Fibroblast of mammary gland (primary cell): ENCODE results near the gene GPR137.

Source experiments
- DNase-seq: peaks from one replicate; pipeline ENCODE4 v3.0.0-alpha.2; 2010; ENCODE audit warnings: low read depth
- H3K4me3 ChIP-seq: 2 replicates; pipeline ENCODE4 v1.5.1; 2011; ENCODE audit warnings: low read depth, mild to moderate bottlenecking, low read length, moderate library complexity; ENCODE audit not compliant: control insufficient read depth
- CTCF ChIP-seq: conservative IDR thresholded peaks from 2 replicates; pipeline ENCODE4 v1.5.1; 2011; ENCODE audit warnings: low read depth, low read length, inconsistent platforms; ENCODE audit not compliant: control insufficient read depth, insufficient read depth

Gene GPR137

DNA sequence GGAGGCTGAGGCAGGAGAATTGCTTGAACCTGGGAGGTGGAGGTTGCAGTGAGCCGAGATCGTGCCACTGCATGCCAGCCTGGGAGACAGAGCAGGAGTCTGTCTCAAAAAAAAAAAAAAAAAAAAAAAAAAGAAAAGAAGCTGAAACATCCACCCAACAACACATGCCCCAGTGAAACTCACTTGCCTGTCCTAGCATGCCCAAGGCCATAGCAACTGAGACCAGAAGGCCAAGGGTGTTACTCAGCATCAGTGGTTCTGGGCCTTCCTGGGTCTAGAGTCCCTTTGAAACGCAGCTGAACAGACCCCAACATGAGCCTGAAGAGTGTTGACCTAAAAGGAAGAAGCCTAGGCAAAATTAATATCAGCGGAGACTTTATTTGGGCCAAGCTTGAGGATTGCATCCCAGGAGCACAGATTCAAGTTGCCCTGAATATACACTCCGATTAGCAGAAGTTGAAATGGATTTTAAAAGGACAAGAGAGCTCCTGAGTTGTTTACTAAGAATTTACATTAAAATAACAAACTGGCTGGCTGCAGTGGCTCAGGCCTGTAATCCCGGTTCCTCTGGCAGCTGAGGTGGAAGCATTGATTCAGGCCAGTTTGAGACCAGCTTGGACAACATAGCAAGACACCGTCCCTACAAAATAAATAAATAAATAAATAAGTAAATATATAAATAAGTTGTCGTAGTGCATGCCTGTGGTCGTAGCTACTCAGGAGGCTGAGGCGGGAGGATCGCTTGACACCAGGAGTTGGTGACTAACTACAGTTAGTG lies 39.2 kb downstream of the GPR137 start:
- TF ChIP-seq CTCF = no peak
- DNase-seq = no peak
- H3K4me3 ChIP-seq = no peak overlapping the region

DNA sequence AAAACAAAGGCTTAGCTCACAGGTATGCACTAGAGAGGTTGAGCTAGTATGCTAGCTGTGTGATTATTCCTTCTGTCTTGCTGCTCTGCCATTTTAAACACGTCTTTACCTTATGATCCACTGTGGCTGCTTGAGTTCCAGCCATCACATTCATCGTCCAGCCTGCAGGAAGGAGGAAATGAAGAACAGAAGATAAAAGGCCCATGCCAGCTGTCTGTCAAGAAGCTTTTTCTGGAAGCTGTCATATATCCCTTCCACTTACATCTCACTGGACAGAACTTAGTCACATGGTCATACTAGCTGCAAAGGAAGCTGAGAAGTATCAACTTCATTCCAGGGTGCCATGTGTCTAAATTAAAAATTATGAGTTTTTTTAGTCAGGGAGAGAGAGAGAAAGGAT lies 41.7 kb downstream of the GPR137 start:
- no peak for DNase-seq
- H3K4me3 ChIP-seq = no peak overlapping the region
- TF ChIP-seq CTCF = no peak

DNA sequence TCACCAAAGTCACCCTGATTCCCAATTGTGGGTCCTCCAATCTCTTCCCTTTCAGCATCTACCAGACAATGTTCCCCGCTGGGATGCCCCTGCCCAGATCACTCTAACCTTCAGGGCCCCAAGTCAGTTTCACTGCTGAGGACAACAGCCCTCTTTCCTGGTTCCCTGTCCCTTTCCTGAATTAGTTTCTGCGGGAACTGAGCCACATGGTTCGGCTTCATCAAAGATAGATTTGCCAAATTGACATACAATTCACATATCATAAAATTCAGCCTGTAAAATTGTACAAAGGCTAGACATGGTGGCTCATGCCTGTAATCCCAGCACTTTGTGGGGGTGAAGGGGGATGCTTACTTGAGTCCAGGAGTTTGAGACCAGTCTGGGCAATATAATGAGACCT lies 42.3 kb downstream of the GPR137 start:
- no peak for TF ChIP-seq CTCF
- no peak overlapping the region for H3K4me3 ChIP-seq
- DNase-seq = no peak

DNA sequence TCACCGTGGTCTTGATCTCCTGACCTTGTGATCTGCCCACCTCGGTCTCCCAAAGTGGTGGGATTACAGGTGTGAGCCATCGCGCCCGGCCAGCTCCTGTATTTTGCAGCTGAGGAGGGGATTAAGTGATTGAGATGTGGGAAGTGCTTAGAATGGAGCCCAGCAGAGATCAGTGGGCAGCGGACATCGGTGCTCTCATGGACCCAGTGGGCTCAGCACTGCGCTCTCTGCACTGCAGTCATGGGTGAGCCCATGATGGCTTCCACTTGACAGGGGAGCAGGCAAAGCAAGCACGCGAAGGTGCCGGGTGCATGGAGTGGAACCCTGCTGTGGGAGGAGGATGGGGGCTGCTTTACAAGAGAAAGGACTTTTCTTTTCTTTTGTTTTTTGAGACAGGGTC lies 45.2 kb downstream of the GPR137 start:
- DNase-seq = no peak
- no peak for TF ChIP-seq CTCF
- H3K4me3 ChIP-seq = no peak overlapping the region

GRCh38 chr11:64331569-64332371 lies 46.1 kb downstream of the GPR137 start:
- no peak overlapping the region for H3K4me3 ChIP-seq
- DNase-seq = peak; percentile 95
- peak; percentile 77 for TF ChIP-seq CTCF

DNA sequence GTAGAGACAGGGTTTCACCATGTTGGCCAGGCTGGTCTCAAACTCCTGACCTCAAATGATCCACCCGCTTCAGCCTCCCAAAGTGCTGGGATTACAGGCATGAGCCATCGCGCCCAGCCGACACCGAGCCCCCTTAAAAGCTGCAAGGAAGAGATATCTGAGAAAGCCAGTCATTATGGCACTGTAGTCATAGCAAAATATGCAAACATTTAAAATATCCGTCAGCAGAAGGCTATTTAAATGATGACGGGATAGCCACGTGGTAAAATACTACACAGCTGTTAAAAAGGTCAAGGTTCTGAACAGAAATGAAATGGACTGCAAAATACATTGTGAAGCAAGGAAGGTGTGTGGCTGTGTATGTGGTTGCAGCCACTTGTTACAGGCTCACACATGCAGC lies 47.9 kb downstream of the GPR137 start:
- H3K4me3 ChIP-seq = no peak overlapping the region
- TF ChIP-seq CTCF = no peak
- no peak for DNase-seq
